ENCODE results near the gene SNX11.

The SNX11 gene

GRCh38 chr17:48162946-48163506, 55.5 kb downstream of the SNX11 start:
- no peak for DNase-seq

GRCh38 chr17:48163809-48164208, 56.2 kb downstream of the SNX11 start:
- no peak for DNase-seq

DNA sequence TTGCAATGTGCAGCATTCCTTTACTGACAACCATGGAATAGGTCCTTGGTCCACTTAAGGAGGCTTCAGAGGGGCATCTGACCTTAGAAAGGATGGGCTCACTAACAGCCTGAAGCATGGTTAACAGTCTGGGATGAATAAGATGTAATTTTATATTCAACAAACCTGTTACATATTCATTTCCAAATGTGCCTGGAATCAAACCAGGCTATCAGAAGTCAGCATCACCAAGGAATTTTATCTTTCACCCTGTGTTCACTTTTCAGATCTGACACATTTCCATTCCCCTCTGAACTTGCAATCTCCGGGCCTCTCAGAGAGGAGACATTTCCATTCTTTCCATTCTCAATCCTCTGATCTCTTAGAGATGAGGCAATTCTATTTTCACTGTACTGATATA, 62.4 kb downstream of the SNX11 start:
- DNase-seq, result no peak
